ENCODE results near the gene MCHR1.
"Not testable (repeated sequence)": the region's sequence is repeated elsewhere in the genome, so short reads cannot be mapped to it uniquely, and the experiment has no call there.

MCHR1 gene

GRCh38 chr22:40687706-40688105, 8.4 kb downstream of the MCHR1 start:
- no peak for DNase-seq

DNA sequence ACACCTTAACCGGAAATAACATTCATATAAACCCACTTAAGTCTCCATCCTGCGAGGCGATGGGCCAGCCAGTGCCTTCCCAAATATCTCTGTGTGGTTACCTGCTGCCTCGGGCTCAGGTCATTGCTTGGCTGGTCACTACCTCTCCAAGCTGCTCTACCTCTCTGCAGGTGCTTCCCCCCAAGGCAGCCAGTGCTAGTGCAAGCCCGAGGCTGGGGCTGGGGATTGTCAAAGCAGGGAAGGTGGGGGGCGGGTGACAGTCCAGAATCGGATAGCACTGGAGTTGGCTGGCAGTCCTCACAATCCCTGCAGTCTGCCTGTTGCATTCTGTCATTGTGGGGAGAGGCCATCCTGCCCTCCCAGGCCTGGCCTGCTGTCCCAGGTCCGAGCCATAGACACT, 11.1 kb downstream of the MCHR1 start:
- DNase-seq, result no peak

DNA sequence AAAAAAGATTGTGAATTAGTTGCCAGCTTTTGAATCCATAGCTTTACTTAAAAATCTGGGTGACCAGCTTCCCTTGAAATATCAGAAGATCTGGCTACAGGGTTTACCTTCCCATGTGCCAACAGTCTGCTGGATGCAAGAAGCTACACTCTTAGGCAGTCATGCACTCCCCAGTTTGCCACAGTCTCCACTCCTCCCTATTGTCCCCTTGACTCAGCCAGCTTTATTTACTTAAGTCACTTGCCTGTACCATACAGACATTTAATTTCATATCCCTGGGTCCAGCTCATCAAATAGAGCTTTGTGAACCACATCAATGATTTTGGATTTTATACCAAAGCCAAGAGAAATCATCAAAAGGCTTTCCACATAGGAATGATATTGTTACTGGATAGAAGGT, 12.2 kb downstream of the MCHR1 start:
- DNase-seq, result no peak

- DNase-seq, result peak in 3 of 56 donors; percentile 7 to 45 (median 13)
These were observed 15.1 kb downstream of the MCHR1 start for GRCh38 chr22:40694411-40694810.

DNA sequence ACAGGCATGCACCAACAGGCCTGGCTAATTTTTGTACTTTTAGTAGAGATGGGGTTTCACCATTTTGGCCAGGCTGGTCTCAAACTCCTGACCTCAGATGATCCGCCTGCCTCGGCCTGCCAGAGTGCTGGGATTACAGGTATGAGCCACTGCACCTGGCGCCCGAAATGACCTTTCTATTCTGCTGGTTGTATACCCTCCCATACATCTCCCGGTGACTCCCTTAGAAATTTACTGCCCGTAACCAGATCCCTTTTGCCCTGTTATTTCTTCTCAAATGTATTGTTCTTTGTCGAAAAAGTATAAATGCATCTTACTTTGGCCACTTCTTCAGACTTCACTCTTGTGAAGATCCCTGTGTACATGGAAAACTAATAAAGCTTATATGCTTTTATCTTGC, 22.0 kb downstream of the MCHR1 start:
- DNase-seq, result no peak

DNA sequence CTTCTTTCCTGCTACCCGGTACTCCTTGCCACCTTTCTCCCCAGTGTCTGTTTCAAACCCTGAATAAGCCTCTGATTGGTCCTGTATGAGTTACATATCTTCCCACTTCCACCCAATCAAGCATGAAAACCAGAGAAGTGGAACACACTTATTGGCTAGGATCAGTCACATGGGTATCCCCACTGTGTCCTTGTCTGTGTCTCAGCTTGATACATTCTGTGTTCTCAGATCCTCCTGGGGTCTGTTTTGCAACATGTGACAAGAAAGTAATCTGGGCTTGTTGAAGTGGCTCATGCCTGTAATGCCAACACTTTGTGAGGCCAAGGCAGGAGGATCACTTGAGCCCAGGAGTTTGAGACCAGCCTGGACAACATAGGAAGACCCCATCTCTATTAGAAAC, 23.9 kb downstream of the MCHR1 start:
- DNase-seq, result no peak

- no peak for DNase-seq
These were observed 24.5 kb downstream of the MCHR1 start for GRCh38 chr22:40703736-40704135.

DNA sequence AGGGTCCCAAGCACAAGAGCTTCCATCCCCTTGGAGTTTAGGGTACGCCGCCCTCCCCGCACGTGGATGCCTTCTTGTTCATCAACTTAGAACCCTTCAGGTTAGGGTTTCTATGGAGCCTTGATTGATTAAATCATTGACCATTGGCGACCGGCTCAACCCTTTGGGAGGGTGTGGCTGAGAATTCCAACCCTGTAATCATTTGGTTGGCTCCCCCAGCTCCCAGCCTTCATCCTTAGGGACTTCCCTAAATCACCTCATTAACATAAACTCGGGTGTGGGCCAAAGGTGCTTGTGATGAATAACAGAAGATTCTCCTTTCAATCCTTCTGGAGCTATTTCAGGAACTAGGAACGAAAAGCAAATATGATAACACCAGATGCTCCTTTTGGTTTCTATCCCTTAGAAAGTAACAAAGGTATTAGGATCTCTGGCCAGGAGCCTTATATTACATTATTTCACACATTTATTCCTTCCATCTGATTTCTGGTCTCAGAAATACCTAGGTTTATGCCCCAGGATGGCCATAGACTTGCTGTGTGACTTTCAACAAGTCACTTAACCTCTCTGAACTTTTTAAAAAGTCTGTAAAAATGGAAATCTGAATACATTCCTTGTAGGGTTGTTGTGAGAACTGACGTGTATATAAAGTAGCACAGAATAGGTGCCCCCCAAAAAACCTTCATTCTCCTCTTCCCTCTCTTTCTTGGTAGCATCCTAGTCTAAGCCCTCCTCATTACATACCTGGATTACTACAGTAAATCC, 26.8 kb downstream of the MCHR1 start:
- DNase-seq, result no peak

- DNase-seq, result no peak
These were observed 27.9 kb downstream of the MCHR1 start for GRCh38 chr22:40707154-40707553.

DNA sequence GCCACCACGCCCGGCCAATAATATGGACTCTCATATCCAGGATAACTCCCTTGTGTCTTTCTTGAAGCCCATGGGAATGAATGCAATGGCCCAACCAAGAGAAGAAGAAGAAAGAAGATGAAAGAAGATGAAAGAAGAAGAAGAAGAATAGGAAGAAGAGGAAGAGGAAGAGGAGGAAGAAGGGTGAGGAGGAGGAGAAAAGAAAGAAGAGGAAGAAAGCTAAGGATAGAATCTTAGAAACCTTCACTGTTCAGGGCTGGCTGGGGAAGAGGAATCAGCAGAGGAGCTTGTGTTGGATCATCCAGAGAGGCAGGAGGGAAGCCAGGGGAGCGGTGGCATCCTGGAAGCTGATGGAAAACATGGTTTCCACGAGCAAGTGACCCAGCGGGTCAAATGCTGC, 28.9 kb downstream of the MCHR1 start:
- no peak for DNase-seq

GRCh38 chr22:40709752-40710413, 30.6 kb downstream of the MCHR1 start:
- no peak for DNase-seq

DNA sequence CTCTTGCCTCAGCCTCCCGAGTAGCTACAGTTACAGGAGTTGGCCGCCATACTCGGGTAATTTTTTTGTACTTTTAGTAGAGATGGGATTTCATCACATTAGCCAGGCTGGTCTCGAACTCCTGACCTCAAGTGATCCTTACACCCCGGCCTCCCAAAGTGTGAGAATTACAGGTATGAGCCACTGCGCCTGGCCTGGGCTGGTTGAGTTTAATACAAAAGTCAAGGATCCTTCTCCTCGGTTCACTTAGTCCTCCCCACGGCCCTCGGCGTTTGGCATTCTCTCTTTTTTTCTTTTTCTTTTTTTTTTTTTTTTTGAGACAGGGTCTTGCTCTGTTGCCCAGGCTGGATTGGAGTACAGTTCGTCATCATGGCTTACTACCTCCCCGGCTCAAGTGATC, 33.0 kb downstream of the MCHR1 start:
- DNase-seq, result no peak

DNA sequence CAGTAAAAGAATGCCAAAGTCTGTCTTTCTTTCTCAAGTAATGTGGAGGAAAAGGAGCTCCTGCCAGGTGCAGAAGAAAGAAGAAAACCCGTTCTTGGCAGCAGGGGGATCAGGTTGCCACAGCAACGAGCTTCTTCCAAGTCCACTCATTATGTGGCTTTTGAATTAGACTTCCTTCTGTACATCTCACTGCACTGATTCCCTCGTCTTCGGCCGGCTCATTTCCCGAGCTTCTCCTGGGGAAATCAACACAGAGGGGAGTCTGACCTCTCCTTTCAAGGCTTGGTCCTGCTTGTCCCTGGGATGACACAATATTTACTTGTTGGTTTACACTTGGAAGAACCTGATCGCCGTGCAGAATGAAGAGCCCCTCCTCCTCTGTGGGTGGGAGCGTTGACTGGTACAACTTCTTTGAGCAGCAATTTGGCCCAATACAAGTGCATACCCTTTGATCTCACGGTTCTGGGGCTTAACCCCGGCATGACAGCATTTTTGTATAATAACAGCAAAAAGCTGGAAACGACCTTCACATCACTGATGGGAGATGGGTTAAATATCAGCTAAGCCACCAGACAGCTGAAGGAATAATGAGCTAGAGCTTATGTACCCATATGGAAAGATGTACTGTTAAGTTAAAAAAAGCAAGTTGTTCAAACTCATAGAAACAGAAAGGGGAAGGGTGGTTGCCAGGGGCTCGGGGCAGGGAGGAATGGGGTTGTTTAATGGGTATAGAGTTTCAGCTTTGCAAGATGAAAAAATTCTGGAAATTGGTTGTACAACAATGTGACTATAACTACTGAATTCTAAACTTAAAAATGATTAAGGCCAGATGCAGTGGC, 35.4 kb downstream of the MCHR1 start:
- DNase-seq, result peak in 35 of 56 donors; percentile 3 to 61 (median 27)

GRCh38 chr22:40716116-40716515, 36.8 kb downstream of the MCHR1 start:
- DNase-seq, result no peak

- not testable (repeated sequence) for DNase-seq
These were observed 38.4 kb downstream of the MCHR1 start for GRCh38 chr22:40717657-40718056.

GRCh38 chr22:40718250-40719204, 39.2 kb downstream of the MCHR1 start:
- DNase-seq, result no peak

- no peak for DNase-seq
These were observed 40.3 kb downstream of the MCHR1 start for GRCh38 chr22:40719599-40719998.

GRCh38 chr22:40720156-40720537, 40.9 kb downstream of the MCHR1 start:
- DNase-seq, result not testable (repeated sequence)

GRCh38 chr22:40720538-40721256, 41.4 kb downstream of the MCHR1 start:
- DNase-seq, result no peak

DNA sequence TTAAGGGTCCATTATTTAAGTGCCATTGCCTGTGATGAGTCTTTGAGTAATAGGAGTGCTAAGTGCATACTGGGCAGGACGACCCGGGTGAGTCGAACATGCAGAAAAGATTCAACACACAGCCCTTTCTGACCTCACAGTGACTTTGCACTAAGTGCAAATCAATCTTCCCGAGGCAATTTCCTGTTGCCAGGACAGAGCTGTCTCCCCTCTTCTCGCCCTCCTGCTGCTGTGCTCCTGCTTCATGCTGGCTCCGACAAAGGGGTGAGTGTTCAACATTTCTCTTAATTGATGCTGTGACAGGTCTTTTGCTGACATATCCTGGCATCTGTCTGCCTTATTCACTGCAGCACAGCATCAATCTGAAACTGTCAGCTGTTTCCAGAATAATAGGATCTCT, 42.0 kb downstream of the MCHR1 start:
- DNase-seq, result peak in 1 of 56 donors; percentile 6

Measured in amygdala (tissue), 56 donors.